Keratinocyte (primary cell): ENCODE results near the gene GRK5.

Experiments used
- EZH2 ChIP-seq: IDR thresholded peaks from one replicate; pipeline ENCODE4 v1.6.1; 2012; ENCODE audit warnings: inconsistent platforms, mild to moderate bottlenecking, low read length, moderate library complexity
- TF ChIP-seq, protein P1 (sequence below), 3 experiments: IDR thresholded peaks in 1 of 3; conservative IDR thresholded peaks in 1 of 3; optimal IDR thresholded peaks in 1 of 3; 2 replicates in 2 of 3; 3 replicates in 1 of 3; pipeline versions ENCODE3 to v1.5.1; 2011; ENCODE audit warnings: low read length in 3 of 3, mild to moderate bottlenecking in 3 of 3, moderate library complexity in 2 of 3, control low read depth in 1 of 3, inconsistent platforms in 1 of 3; ENCODE audit not compliant: insufficient read depth in 2 of 3; ENCODE audit errors: extremely low read depth in 1 of 3

DNA sequence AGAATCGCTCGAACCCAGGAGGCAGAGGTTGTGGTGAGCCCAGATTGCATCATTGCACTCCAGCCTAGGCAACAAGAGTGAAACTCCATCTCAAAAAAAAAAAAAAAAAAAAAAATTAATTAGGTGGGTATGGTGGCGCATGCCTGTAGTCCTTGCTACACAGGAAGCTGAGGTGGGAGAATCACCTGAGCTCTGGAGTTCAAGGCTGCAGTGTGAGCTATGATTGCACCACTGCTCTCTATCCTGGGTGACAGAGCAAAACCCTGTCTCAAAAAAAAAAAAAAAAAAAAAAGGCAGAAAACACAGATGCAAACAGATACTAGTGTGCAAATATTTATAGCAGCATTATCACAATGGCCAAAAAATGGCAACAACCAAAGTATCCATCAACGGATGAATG, 200.7 kb downstream of the GRK5 start:
- TF ChIP-seq, protein P1, sequence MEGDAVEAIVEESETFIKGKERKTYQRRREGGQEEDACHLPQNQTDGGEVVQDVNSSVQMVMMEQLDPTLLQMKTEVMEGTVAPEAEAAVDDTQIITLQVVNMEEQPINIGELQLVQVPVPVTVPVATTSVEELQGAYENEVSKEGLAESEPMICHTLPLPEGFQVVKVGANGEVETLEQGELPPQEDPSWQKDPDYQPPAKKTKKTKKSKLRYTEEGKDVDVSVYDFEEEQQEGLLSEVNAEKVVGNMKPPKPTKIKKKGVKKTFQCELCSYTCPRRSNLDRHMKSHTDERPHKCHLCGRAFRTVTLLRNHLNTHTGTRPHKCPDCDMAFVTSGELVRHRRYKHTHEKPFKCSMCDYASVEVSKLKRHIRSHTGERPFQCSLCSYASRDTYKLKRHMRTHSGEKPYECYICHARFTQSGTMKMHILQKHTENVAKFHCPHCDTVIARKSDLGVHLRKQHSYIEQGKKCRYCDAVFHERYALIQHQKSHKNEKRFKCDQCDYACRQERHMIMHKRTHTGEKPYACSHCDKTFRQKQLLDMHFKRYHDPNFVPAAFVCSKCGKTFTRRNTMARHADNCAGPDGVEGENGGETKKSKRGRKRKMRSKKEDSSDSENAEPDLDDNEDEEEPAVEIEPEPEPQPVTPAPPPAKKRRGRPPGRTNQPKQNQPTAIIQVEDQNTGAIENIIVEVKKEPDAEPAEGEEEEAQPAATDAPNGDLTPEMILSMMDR (optimal IDR thresholded peaks at IDR 0.05 in 1 of 3, IDR thresholded peaks at IDR 0.05 in 1 of 3, conservative IDR thresholded peaks at IDR 0.05 in 1 of 3; ENCODE audit: extremely low read depth in 1 of 3, insufficient read depth in 2 of 3, low read length in 3 of 3): no peak
- no peak for TF ChIP-seq EZH2
